ENCODE measurements around the gene ARL14. TPM values are rescaled to one million over a fixed set of nuclear protein-coding genes. Genes with fewer than 3 reads are reported as not detected.

Gene ARL14
- total RNA-seq, 2 experiments from 2014 or later, result not detected

GRCh38 chr3:160697637-160698380, 20.8 kb downstream of the ARL14 start:
- DNase-seq (no peak), ATAC-seq (ENCODE audit: poor library complexity) (no peak)
- Histone ChIP-seq H3K9me3 (ENCODE audit: control insufficient read depth in 1 of 2, insufficient read depth in 1 of 2, low read length in 2 of 2) (no peaks in the 10 kb centered on the region), H3K4me1 (ENCODE audit: insufficient read depth, low read length) (no peaks in the 10 kb centered on the region), H3K27ac (ENCODE audit: low read depth in 1 of 2, low read length in 2 of 2) (no peak overlapping the region), H3K4me3 (ENCODE audit: low read length) (no peak overlapping the region), H3K36me3 (ENCODE audit: insufficient read depth, low read length) (no peaks in the 10 kb centered on the region), H3K27me3 (ENCODE audit: control insufficient read depth in 1 of 2, insufficient read depth in 2 of 2, low read length in 2 of 2) (peaks cover 0 to 2% of the 10 kb centered on the region in 2 experiments)
- H3K9me3 Mint-ChIP-seq, result no peaks in the 10 kb centered on the region
- H3K36me3 Mint-ChIP-seq (ENCODE audit: low read depth), result no peaks in the 10 kb centered on the region
- no peaks in the 10 kb centered on the region for H3K4me1 Mint-ChIP-seq (ENCODE audit: low read depth)
- H3K4me3 Mint-ChIP-seq, result no peak overlapping the region
- ChIA-PET POLR2A (no interaction called here), CTCF (interaction anchor here (1.6 kb wide), 1 partner anchor 10 kb away, joined by 4 read pairs; no protein-coding TSS in a partner anchor)
- TF ChIP-seq CTCF (IDR thresholded peaks at IDR 0.05), result no peak
- no peak overlapping the region for H3K27ac Mint-ChIP-seq
- intact Hi-C loops (cut with DNase I, micrococcal nuclease), result no loop called here
- peaks cover 12% of the 10 kb centered on the region for H3K27me3 Mint-ChIP-seq

DNA sequence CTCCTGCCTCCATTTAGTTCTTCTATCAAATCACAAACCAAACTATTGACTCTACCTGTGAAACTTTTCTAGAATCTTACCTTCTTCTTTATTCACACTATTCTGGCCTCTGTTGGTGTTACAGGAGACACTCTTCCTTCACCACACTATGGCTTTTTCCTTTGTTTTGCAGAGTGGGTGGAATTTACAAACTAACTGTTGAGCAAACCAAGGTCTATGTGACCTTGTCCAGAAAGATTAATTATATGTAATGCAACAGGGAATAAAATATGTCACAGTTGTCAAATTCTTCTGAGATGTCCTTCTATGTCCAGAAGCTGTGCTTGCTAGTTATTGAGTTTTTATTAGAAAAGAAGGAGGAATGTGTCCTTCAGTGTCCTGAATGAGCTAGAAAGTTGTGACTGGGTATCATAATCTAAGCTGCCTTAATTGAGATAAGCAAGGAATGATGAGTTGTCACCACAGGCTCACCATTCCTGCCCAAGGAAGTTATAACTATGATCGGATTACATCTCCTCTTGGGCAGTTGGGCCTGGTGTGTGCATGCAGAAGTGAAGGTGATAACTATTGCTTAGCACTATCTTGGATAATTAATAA, 21.7 kb downstream of the ARL14 start:
- Histone ChIP-seq H3K36me3 (ENCODE audit: insufficient read depth, low read length) (no peaks in the 10 kb centered on the region), H3K4me1 (ENCODE audit: insufficient read depth, low read length) (no peaks in the 10 kb centered on the region), H3K27ac (ENCODE audit: low read depth in 1 of 2, low read length in 2 of 2) (no peak overlapping the region), H3K9me3 (ENCODE audit: control insufficient read depth in 1 of 2, insufficient read depth in 1 of 2, low read length in 2 of 2) (no peaks in the 10 kb centered on the region), H3K4me3 (ENCODE audit: low read length) (no peak overlapping the region), H3K27me3 (ENCODE audit: control insufficient read depth in 1 of 2, insufficient read depth in 2 of 2, low read length in 2 of 2) (peaks cover 0 to 2% of the 10 kb centered on the region in 2 experiments)
- ATAC-seq (ENCODE audit: poor library complexity) (no peak), DNase-seq (no peak)
- Mint-ChIP-seq H3K27me3 (peaks cover 16% of the 10 kb centered on the region), H3K4me1 (ENCODE audit: low read depth) (no peaks in the 10 kb centered on the region), H3K9me3 (no peaks in the 10 kb centered on the region), H3K4me3 (no peak overlapping the region), H3K27ac (no peak overlapping the region), H3K36me3 (ENCODE audit: low read depth) (no peaks in the 10 kb centered on the region)
- no peak for TF ChIP-seq CTCF (IDR thresholded peaks at IDR 0.05)
- intact Hi-C loops (cut with DNase I, micrococcal nuclease), result no loop called here
- POLR2A ChIA-PET, result no interaction called here
- CTCF ChIA-PET, result interaction anchor here (0.6 to 1.6 kb wide), 3 partner anchors 9 to 51 kb away, joined by 3 to 4 read pairs (median 3); no protein-coding TSS in a partner anchor

DNA sequence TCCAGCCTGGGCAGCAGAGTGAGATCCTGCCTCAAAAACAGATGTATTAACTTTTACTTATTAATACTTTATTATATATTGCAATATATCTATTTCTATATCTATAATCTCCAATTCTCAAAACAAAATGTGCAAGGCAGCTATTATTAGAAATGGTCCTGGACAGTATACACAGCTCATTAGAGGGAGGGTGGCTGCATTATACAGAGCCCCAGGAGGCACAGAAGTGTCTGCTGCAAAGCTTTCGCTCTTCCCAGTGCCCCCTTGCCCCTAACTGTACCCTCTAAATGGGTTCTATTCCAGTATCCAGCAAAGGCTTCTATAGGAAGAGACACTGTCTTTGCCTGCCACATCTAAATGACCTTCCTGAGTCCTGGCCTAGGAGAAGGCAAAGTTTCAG, 24.5 kb downstream of the ARL14 start:
- Mint-ChIP-seq H3K9me3 (no peaks in the 10 kb centered on the region), H3K4me1 (ENCODE audit: low read depth) (no peaks in the 10 kb centered on the region), H3K27ac (no peak overlapping the region), H3K27me3 (peaks cover 28% of the 10 kb centered on the region), H3K4me3 (no peak overlapping the region), H3K36me3 (ENCODE audit: low read depth) (no peaks in the 10 kb centered on the region)
- DNase-seq (no peak), ATAC-seq (ENCODE audit: poor library complexity) (no peak)
- intact Hi-C loops (cut with DNase I, micrococcal nuclease), result loop anchor here in 1 of 2 experiments (10.0 kb wide), 1 partner anchor 573 kb away; no protein-coding TSS in a partner anchor
- Histone ChIP-seq H3K27me3 (ENCODE audit: control insufficient read depth in 1 of 2, insufficient read depth in 2 of 2, low read length in 2 of 2) (peaks cover 2 to 8% of the 10 kb centered on the region in 2 experiments), H3K9me3 (ENCODE audit: control insufficient read depth in 1 of 2, insufficient read depth in 1 of 2, low read length in 2 of 2) (no peaks in the 10 kb centered on the region), H3K27ac (ENCODE audit: low read depth in 1 of 2, low read length in 2 of 2) (no peak overlapping the region), H3K4me3 (ENCODE audit: low read length) (no peak overlapping the region), H3K4me1 (ENCODE audit: insufficient read depth, low read length) (no peaks in the 10 kb centered on the region), H3K36me3 (ENCODE audit: insufficient read depth, low read length) (no peaks in the 10 kb centered on the region)
- ChIA-PET POLR2A (no interaction called here), CTCF (no interaction called here)
- TF ChIP-seq CTCF (IDR thresholded peaks at IDR 0.05), result no peak
